ENCODE measurements around the gene ST3GAL3.

DNA sequence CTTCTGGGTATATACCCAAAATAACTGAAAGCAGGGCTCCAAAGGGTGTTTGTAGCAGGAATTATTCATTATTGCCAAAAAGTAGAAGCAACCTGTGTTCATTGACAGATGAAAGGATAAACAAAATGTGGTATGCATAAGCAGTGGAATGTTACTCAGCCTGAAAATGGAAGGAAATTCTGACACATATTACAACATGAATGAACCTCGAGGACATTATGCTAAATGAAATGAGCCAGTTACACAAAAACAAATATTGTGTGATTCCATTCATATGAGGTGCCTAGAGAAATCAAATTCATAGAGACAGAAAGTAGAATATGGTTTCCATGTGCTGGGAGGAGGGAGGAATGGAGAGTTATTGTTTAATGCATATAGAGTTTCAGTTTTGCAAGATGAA is 140.0 kb downstream of the ST3GAL3 start:
- TF ChIP-seq, protein P1, sequence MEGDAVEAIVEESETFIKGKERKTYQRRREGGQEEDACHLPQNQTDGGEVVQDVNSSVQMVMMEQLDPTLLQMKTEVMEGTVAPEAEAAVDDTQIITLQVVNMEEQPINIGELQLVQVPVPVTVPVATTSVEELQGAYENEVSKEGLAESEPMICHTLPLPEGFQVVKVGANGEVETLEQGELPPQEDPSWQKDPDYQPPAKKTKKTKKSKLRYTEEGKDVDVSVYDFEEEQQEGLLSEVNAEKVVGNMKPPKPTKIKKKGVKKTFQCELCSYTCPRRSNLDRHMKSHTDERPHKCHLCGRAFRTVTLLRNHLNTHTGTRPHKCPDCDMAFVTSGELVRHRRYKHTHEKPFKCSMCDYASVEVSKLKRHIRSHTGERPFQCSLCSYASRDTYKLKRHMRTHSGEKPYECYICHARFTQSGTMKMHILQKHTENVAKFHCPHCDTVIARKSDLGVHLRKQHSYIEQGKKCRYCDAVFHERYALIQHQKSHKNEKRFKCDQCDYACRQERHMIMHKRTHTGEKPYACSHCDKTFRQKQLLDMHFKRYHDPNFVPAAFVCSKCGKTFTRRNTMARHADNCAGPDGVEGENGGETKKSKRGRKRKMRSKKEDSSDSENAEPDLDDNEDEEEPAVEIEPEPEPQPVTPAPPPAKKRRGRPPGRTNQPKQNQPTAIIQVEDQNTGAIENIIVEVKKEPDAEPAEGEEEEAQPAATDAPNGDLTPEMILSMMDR (conservative IDR thresholded peaks at IDR 0.05) = no peak
- TF ChIP-seq ZFX (IDR thresholded peaks at IDR 0.05) = no peak

Measured in C4-2B (cell line).